Tibial nerve (tissue), 3 donors: ENCODE results near the gene MLXIPL.

Experiments
- CTCF ChIP-seq, 5 experiments: fragments of 200-600 bp in 3 of 5; fragments of 450-650 bp in 2 of 5; sonication (generic) in 3 of 5; IDR thresholded peaks; one replicate each; pipeline ENCODE4 v1.5.1; 2016 to 2019; ENCODE audit warnings: antibody characterized with exemption in 5 of 5, mild to moderate bottlenecking in 3 of 5, moderate library complexity in 2 of 5
- POLR2A ChIP-seq, 2 donors: fragments of 450-650 bp; IDR thresholded peaks; one replicate each; pipeline ENCODE4 v1.6.1; 2017; ENCODE audit warnings: antibody characterized with exemption in 2 of 2, mild to moderate bottlenecking in 2 of 2, moderate library complexity in 2 of 2

- TF ChIP-seq CTCF (IDR thresholded peaks at IDR 0.05): no peak
- no peak for TF ChIP-seq POLR2A (IDR thresholded peaks at IDR 0.05)
These were observed 28.2 kb upstream of the MLXIPL start for GRCh38 chr7:73652541-73652949.
